Mononuclear cell (primary cell): Measurements from ENCODE around the gene NFE2L3. TPM values are rescaled to one million over a fixed set of nuclear protein-coding genes. Genes with fewer than 3 reads are reported as not detected.
"Not testable (repeated sequence)": the region's sequence is repeated elsewhere in the genome, so short reads cannot be mapped to it uniquely, and the experiment has no call there.

ENCODE experiments used
- H3K27me3 ChIP-seq: 2 replicates; pipeline ENCODE4 v1.6.0; 2011; ENCODE audit warnings: low read length, control low read depth; ENCODE audit not compliant: insufficient read depth
- H3K4me1 ChIP-seq: 2 replicates; pipeline ENCODE4 v1.5.1; 2011; ENCODE audit warnings: mild to moderate bottlenecking, low read length, control low read depth; ENCODE audit not compliant: insufficient read depth
- H3K4me3 ChIP-seq: 2 replicates; pipeline ENCODE4 v1.5.1; 2011; ENCODE audit warnings: mild to moderate bottlenecking, low read length, moderate library complexity
- H3K9me3 ChIP-seq: 2 replicates; pipeline ENCODE4 v1.5.1; 2011; ENCODE audit warnings: low read depth, mild to moderate bottlenecking, control low read depth, low read length
- total RNA-seq: library from RNA; depleted of rRNA; stranded (reverse); fragments of >200 nt; gene quantifications from one replicate; pipeline ENCODE4 v1.2.3, GENCODE V29; 2012

NFE2L3 gene
- total RNA-seq, 1 donor: 7.8 TPM

DNA sequence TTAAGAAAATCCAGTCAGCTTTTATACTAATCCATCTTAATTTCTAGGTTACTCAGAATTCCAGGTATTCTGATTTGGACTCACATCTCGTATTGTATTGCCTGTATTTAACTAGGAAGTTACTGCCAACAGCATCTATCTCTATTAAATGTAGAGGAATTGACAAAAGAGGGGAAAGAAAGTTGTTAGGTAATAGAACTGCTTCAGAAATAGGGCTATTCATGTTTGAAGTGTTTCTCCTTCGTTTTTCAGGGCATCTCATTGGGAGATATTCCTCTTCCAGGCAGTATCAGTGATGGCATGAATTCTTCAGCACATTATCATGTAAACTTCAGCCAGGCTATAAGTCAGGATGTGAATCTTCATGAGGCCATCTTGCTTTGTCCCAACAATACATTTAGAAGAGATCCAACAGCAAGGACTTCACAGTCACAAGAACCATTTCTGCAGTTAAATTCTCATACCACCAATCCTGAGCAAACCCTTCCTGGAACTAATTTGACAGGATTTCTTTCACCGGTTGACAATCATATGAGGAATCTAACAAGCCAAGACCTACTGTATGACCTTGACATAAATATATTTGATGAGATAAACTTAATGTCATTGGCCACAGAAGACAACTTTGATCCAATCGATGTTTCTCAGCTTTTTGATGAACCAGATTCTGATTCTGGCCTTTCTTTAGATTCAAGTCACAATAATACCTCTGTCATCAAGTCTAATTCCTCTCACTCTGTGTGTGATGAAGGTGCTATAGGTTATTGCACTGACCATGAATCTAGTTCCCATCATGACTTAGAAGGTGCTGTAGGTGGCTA lies 32.5 kb downstream of the NFE2L3 start:
- not testable (repeated sequence) for H3K9me3 ChIP-seq, H3K27me3 ChIP-seq, H3K4me3 ChIP-seq
- peaks cover 17% of the 10 kb centered on the region for H3K4me1 ChIP-seq

DNA sequence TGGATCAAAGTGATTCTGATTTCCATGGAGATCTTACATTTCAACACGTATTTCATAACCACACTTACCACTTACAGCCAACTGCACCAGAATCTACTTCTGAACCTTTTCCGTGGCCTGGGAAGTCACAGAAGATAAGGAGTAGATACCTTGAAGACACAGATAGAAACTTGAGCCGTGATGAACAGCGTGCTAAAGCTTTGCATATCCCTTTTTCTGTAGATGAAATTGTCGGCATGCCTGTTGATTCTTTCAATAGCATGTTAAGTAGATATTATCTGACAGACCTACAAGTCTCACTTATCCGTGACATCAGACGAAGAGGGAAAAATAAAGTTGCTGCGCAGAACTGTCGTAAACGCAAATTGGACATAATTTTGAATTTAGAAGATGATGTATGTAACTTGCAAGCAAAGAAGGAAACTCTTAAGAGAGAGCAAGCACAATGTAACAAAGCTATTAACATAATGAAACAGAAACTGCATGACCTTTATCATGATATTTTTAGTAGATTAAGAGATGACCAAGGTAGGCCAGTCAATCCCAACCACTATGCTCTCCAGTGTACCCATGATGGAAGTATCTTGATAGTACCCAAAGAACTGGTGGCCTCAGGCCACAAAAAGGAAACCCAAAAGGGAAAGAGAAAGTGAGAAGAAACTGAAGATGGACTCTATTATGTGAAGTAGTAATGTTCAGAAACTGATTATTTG lies 33.3 kb downstream of the NFE2L3 start:
- H3K27me3 ChIP-seq: no peaks in the 10 kb centered on the region
- no peak overlapping the region for H3K4me3 ChIP-seq
- H3K9me3 ChIP-seq: no peaks in the 10 kb centered on the region
- H3K4me1 ChIP-seq: peaks cover 17% of the 10 kb centered on the region

DNA sequence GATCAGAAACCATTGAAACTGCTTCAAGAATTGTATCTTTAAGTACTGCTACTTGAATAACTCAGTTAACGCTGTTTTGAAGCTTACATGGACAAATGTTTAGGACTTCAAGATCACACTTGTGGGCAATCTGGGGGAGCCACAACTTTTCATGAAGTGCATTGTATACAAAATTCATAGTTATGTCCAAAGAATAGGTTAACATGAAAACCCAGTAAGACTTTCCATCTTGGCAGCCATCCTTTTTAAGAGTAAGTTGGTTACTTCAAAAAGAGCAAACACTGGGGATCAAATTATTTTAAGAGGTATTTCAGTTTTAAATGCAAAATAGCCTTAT lies 33.8 kb downstream of the NFE2L3 start:
- Histone ChIP-seq H3K4me1 (peaks cover 17% of the 10 kb centered on the region), H3K4me3 (no peak overlapping the region), H3K27me3 (no peaks in the 10 kb centered on the region), H3K9me3 (no peaks in the 10 kb centered on the region)

DNA sequence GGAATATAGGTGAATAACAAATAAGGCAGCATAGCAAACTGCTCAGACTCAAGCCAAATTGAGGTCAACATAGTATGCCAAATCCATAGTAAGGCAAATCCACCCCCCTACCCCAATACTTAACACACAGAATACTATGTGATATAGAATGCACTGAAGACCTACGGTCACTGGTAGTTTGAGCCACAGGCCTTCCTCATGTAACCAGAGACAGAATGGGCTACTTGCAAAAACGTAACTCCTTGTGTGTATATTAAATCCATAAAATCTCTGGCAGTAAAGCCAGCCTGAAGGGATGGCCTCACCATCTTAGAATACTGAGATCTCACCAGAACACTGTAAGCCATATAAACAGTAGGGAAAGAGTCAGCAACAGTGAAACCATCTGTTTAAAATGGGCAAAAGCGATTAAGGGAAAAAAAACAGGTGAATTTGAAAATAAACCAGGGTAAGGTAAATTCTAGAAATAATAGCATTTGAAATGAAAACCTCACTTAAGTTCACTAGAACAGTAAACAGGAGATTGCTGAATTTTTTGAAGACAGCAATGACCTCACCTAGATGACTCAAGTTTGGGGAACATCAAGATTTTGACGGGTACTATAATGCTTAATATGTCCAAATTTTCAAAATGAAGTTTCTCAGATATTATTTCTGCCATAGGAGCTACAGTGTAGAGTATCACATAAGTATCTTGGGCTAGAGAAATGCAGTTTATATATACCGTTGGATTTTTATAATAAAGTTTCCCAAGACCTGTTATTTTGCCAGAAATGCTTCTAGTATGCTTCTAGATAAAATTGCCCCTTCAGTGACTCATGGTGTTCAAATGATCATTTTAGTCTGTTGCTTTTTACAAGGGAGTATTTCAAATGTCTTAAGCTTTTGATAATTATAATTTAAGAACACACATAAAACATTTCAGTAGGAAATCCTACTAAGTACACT lies 34.6 kb downstream of the NFE2L3 start:
- Histone ChIP-seq H3K27me3 (no peaks in the 10 kb centered on the region), H3K4me3 (no peak overlapping the region), H3K4me1 (peaks cover 17% of the 10 kb centered on the region), H3K9me3 (no peaks in the 10 kb centered on the region)

DNA sequence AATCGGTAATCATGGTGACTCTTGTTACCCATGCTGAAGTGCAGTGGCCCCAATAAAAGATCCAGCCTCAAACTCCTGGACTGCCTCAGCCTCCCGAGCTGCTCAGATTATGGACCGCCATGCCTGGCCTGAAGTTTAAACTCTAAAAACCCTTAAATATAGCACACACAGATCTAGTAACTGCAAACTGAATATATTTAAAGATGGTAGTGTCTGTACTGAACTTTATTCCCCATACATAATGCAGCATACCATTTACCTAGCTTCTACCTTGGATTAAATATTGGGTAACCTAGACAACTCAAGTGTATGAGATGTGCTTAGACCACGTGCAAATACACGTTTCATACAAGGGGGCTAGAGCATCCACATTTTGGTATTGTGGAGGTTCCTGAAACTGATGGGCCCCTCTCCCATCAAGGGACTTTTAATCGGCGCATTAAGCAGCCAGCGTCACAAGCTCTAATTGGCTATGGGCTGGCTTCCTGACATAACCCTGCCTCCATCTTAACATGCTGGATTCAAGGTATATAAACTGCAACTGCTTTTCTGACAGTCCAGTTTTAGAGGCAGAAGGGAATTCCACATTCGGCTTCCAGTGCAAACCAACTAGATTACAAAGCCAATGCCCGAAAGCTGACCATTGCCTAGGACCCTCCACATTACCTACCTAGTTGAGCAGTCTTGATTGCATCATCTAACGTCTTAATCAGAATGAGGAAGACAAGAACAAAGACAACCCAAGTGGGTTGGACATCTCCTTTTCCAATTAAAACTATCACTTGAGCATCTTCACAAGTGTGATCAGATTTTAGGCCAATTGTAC lies 35.6 kb downstream of the NFE2L3 start:
- H3K9me3 ChIP-seq: no peaks in the 10 kb centered on the region
- no peaks in the 10 kb centered on the region for H3K27me3 ChIP-seq
- H3K4me1 ChIP-seq: peaks cover 20% of the 10 kb centered on the region
- H3K4me3 ChIP-seq: no peak overlapping the region

DNA sequence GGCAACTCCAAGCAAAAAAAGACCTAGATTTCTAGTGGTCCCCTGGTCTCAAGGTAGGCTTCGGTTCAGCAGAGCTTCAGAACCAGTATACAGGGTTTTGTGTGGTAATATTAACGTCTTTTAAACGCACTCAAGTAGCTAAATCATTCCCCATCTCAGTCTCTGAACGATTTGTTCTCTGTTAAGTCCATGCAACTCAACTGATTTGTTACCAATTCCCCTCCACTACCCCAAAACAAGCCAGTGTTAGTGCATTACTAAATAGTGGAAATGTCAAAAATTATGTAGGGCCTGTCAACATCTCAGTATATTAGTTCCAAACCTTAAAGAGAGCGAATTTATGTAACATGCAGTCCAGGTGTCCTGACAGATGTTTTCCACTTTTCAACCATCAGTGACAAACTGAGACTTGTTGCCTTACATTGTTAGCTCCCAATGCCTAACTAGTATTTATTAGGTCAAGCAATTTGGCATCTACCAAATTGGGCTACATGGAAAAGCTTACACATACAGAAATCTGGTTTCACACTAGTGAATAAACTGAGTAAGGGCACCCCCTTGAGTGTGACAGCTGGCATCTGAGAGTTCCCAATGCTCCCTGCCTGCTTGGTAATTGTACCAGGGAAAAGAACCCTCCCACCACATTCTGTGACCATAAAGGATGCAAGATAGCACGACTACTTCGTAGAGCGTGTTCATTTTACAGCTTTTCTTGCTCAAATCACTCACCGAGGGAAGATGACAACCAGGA lies 36.4 kb downstream of the NFE2L3 start:
- H3K4me3 ChIP-seq: no peak overlapping the region
- no peaks in the 10 kb centered on the region for H3K9me3 ChIP-seq
- peaks cover 28% of the 10 kb centered on the region for H3K4me1 ChIP-seq
- H3K27me3 ChIP-seq: no peaks in the 10 kb centered on the region

DNA sequence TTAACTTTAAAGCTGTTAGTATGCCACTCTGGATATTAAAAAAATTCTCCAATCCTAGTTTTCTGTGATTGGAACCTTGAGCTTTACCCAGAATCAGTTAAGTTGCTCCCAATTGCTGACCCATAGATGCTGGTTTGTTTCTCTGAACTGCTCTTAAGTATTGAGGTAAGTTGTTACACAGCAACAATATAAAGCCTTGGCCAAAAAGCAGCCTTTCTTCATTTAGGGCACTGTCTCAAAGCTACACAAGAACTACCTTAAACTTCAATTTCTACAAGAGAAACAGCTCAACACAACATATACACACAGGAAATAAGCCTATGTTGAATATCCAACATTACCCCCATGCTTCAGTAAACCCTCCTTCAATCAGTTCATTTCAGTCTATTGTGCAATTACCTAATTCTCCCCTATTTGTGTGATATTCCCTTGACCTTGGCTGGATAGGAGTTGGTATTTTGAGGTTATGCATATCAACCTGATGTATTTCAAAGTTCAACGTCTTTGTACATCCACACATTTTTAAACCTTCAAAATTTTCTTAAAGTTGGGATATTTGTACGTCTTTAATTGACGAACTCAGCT lies 37.1 kb downstream of the NFE2L3 start:
- no peaks in the 10 kb centered on the region for H3K27me3 ChIP-seq
- H3K9me3 ChIP-seq: no peaks in the 10 kb centered on the region
- peaks cover 35% of the 10 kb centered on the region for H3K4me1 ChIP-seq
- H3K4me3 ChIP-seq: no peak overlapping the region

DNA sequence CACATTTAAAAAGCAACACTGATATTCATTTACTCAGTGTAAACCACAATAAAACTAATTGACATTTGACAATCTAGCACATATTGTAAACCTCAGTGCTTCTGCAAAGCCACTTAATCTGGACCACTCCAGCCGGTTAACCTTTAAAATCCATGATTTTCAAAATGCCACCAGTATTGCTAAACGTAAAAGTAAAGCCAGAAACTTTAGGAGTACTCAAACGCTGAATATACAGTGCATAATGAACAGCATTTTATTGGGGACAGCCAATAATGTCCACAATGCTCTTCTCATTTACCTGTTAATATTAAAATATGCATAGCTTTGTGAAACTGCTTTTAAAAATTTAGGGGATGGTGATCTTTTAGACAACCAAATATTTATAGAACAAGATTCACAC lies 37.7 kb downstream of the NFE2L3 start:
- H3K9me3 ChIP-seq: no peaks in the 10 kb centered on the region
- peaks cover 41% of the 10 kb centered on the region for H3K4me1 ChIP-seq
- H3K27me3 ChIP-seq: no peaks in the 10 kb centered on the region
- H3K4me3 ChIP-seq: no peak overlapping the region

DNA sequence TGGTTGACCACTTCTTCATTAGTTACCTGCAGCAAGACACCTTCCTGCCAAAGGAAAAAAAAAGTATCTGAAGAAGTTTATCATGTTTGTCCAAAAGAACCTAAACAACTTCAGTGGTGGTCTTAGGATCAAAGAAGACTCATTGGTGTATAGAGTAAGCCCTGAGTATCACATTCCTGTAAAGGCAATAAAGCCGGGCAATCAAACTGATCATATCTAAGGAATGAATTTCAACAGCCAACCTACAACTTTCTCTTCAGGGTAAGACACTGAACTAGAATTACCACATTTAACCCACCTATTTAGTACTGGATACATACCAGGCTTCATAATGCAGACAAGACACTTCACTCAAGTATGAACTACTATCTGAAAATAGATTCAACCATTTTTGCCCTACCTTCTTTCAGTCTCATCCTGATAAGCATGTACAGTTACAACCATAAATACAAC lies 38.4 kb downstream of the NFE2L3 start:
- Histone ChIP-seq H3K27me3 (no peaks in the 10 kb centered on the region), H3K9me3 (no peaks in the 10 kb centered on the region), H3K4me3 (no peak overlapping the region), H3K4me1 (peaks cover 48% of the 10 kb centered on the region)

DNA sequence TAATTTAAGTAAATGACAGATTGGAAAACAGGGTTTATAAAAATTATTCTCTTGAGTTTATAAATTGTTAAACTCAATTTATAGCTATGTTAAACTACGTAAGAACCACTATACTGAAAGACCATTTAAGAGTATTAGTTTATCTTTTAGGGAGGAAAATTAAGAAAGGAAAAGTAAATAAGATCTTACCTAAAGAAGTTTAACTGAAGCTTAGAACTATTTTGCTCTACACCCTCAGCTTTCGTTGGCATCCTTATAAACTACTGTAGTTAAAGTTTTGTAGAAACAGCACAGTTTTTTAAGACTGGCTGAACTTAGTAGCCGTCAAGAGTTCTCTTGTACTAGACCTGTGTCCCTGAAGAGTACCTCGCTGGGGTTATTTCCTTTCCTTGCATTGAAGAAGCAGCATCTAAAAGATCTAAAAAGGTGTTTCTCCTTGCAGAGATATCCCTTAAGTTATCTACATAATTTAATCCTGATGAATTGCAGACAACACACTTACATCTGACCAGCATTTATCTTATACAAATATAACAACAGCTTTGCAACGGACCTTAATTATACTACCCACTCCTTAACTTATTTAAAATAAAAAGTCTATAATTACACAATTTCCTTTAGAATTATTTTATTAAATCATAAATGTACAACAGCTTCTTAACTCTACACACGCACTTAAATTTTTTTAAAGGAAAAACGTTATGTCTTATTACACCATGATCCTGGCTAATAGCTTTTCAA lies 39.4 kb downstream of the NFE2L3 start:
- Histone ChIP-seq H3K9me3 (no peaks in the 10 kb centered on the region), H3K4me3 (no peak overlapping the region), H3K27me3 (no peaks in the 10 kb centered on the region), H3K4me1 (peaks cover 54% of the 10 kb centered on the region)

DNA sequence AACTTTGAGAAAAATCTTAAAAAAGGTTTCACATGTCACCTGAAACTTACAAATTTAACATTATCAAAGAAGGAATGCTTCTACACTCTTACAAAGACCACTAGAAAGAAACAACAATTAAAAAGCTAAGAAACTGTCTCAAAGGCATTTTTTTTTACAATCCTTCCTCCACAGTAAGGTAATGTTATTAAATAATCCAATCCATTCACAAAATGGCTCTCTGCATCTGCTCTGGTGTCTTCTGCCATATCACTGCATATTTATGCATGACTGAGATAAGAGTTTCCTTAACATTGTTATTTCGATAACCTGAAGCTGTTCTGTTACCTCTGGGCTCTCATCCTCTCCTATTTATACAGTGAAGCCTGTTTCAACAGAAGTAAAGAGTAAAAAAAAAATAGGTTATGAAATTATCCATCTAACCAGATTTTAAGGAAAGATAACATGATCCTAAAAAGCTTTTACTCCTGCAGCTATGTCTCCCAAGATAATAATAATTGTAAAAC lies 40.0 kb downstream of the NFE2L3 start:
- H3K4me1 ChIP-seq: peaks cover 59% of the 10 kb centered on the region
- no peak overlapping the region for H3K4me3 ChIP-seq
- H3K9me3 ChIP-seq: no peaks in the 10 kb centered on the region
- H3K27me3 ChIP-seq: no peaks in the 10 kb centered on the region

DNA sequence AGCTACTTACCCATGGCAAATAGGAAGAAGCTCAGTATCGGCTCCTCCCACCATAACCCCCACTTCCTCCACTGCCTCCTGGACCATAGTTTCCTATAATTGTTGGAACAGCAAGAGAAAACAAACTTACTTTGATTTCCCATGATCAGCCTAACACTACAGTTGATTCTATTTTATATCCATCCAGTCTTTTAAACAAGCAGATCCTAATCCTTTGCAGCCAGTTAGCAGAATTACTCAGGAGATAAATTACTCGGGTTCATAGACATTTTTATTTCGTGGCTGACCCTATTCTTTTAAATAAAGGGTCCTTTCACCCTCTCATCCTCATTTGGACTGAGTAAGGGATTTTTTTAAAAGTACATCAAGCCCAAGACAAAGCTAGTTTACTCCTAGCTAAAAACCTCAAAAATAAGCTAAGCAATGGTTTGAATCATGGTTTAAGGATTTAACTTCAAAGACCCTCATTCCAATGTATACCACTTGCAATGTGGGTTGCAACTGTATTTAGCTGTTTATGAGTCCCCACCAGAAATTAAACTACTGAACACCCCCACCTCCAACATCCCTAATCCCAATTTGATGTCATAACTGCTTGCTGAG lies 40.6 kb downstream of the NFE2L3 start:
- H3K4me1 ChIP-seq: peaks cover 59% of the 10 kb centered on the region
- H3K27me3 ChIP-seq: no peaks in the 10 kb centered on the region
- H3K4me3 ChIP-seq: no peak overlapping the region

More for the DNA sequence above, 40.6 kb downstream of the NFE2L3 start:
- H3K9me3 ChIP-seq: no peaks in the 10 kb centered on the region
